IPS-18a (cell line): Measurements from ENCODE around the gene TADA2B.
"Not testable (repeated sequence)": the region's sequence is repeated elsewhere in the genome, so short reads cannot be mapped to it uniquely, and the experiment has no call there.

Experiments
- H3K27ac ChIP-seq: one replicate; pipeline ENCODE4 v1.5.1; 2013; ENCODE audit warnings: low read length
- H3K27me3 ChIP-seq: one replicate; pipeline ENCODE4 v1.6.1; 2013; ENCODE audit warnings: mild to moderate bottlenecking, low read length; ENCODE audit not compliant: control insufficient read depth, insufficient read depth
- H3K36me3 ChIP-seq: one replicate; pipeline ENCODE4 v1.6.1; 2013; ENCODE audit warnings: low read depth, low read length; ENCODE audit not compliant: control insufficient read depth
- H3K4me1 ChIP-seq: one replicate; pipeline ENCODE4 v1.6.1; 2013; ENCODE audit warnings: low read depth, low read length; ENCODE audit not compliant: control insufficient read depth
- H3K4me3 ChIP-seq: one replicate; pipeline ENCODE4 v1.5.1; 2013; ENCODE audit warnings: low read length
- H3K9ac ChIP-seq: one replicate; pipeline ENCODE4 v1.6.1; 2013; ENCODE audit warnings: mild to moderate bottlenecking, low read length, moderate library complexity
- H3K9me3 ChIP-seq: one replicate; pipeline ENCODE4 v1.6.1; 2013; ENCODE audit warnings: low read depth, low read length; ENCODE audit not compliant: control insufficient read depth

The TADA2B gene

DNA sequence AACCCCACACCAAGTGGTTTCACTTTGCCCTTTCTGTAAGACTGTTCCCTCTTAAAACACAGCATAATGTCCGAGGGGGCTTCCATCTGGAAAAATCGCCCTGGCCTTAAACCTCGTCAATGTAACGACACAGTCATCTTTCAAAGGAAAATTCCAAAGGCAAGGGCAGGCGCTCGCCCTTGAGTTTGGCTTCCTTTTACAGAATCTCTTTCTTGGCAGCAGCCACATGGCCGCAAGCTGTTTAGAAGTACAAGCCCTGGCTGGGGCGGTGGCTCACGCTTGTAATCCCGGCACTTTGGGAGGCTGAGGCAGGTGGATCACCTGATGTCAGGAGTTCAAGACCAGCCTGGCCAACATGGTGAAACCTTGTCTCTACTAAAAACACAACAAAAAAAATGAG is 51.7 kb downstream of the TADA2B start:
- Histone ChIP-seq H3K9me3 (no peaks in the 10 kb centered on the region), H3K4me1 (no peaks in the 10 kb centered on the region), H3K9ac (no peak overlapping the region), H3K27me3 (peaks cover 72% of the 10 kb centered on the region), H3K36me3 (no peaks in the 10 kb centered on the region), H3K27ac (no peak overlapping the region), H3K4me3 (no peak overlapping the region)

GRCh38 chr4:7095611-7096155 is 52.5 kb downstream of the TADA2B start:
- H3K9me3 ChIP-seq: no peaks in the 10 kb centered on the region
- no peaks in the 10 kb centered on the region for H3K36me3 ChIP-seq
- H3K4me1 ChIP-seq: no peaks in the 10 kb centered on the region
- H3K4me3 ChIP-seq: no peak overlapping the region
- peaks cover 67% of the 10 kb centered on the region for H3K27me3 ChIP-seq
- no peak overlapping the region for H3K9ac ChIP-seq
- H3K27ac ChIP-seq: no peak overlapping the region

- Histone ChIP-seq H3K4me3 (no peak overlapping the region), H3K9ac (no peak overlapping the region), H3K27me3 (peaks cover 61% of the 10 kb centered on the region), H3K27ac (no peak overlapping the region), H3K9me3 (no peaks in the 10 kb centered on the region), H3K36me3 (no peaks in the 10 kb centered on the region), H3K4me1 (no peaks in the 10 kb centered on the region)
These were observed 53.1 kb downstream of the TADA2B start for GRCh38 chr4:7096236-7096635.

DNA sequence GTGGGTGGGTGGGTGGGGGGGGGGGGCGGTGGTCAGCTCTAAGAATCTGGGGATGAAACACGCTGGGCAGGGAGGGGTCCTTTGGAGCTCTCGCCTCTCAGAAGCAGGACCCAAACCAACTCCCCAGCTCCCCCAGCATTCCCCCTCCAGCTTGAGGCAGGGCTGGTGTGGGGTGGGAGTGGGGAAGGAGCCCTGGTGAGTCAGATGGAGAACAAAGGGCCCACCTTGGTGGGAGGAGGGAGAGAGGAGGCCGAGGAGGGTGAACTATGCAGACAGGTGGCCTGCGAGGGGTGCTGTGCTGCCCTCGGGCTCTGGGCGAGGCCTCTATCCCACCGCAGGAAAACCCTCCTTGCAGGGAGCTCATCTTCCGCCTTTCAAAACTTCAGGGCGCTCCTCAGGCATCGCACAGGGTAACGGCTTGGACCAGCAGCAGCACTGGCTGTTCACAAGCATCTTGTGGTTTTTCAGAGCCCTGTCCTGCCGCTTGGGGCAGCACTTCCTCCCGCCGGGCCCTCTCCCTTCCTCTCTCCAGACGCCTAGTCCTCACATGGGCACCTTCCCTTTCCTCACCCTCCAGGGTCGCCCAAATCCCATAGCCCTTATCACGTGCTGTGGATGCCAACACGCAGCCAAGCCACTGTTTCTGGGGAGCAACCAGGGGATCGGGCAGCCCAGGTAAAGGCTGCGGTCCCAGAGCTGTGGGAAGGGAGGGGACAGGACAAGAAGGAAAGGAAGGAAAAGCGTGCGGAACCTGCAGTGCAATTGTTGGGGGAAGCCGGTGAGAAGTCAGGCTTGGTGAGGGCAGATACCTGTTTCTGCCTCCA is 58.7 kb downstream of the TADA2B start:
- Histone ChIP-seq H3K9me3 (no peaks in the 10 kb centered on the region), H3K27me3 (peaks cover 31% of the 10 kb centered on the region), H3K27ac (no peak overlapping the region), H3K9ac (no peak overlapping the region), H3K36me3 (no peaks in the 10 kb centered on the region), H3K4me3 (no peak overlapping the region), H3K4me1 (peaks cover 5% of the 10 kb centered on the region)

- H3K36me3 ChIP-seq, H3K27ac ChIP-seq, H3K4me1 ChIP-seq, H3K9me3 ChIP-seq, H3K9ac ChIP-seq: not testable (repeated sequence)
- Histone ChIP-seq H3K4me3 (peak overlapping the region; percentile 85), H3K27me3 (peaks cover 28% of the 10 kb centered on the region)
These were observed 59.3 kb downstream of the TADA2B start for GRCh38 chr4:7102516-7102909.

GRCh38 chr4:7103031-7103606 is 59.9 kb downstream of the TADA2B start:
- peaks cover 5% of the 10 kb centered on the region for H3K4me1 ChIP-seq
- no peaks in the 10 kb centered on the region for H3K9me3 ChIP-seq
- H3K4me3 ChIP-seq: peak overlapping the region; percentile 85
- no peak overlapping the region for H3K9ac ChIP-seq
- H3K27ac ChIP-seq: no peak overlapping the region
- H3K27me3 ChIP-seq: peaks cover 26% of the 10 kb centered on the region
- no peaks in the 10 kb centered on the region for H3K36me3 ChIP-seq

DNA sequence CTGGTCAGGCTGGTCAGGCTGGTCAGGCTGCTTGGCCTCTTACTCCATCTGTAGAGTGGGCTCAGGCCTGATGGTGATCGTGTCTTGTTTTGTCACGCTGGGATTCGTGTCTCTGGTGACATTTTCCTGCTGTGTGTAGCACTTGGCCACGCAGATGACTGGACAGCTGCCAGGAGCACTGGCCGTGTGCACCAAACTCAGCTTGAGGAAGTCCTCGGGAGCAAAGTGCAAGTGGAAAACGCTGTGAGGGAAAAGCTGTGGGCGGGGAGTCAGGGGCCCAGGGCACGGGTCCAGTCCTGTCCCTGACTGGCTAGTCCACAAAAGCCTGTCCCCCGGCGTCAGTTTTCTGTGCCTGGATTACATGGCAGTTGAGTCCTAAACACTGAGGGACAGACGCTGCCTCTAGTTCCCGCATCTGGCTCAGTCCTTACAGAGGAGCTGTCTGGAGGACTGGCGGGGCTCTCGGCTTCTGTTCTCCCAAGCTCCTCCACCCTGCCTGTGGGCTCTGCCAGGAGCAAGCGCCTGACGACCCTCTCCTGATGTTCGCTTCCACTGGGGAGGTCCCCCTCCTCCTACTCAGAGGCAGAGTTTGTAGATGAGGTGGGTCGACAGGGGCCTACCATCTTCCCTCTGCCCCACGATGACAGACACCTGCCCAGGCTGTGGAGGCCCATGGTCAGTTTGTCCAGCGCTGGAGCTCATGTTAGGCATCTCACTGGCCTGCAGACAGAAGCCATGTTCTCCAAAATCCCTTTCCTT is 60.6 kb downstream of the TADA2B start:
- Histone ChIP-seq H3K4me3 (peak overlapping the region; percentile 14), H3K9me3 (no peaks in the 10 kb centered on the region), H3K36me3 (no peaks in the 10 kb centered on the region), H3K27ac (no peak overlapping the region), H3K4me1 (peaks cover 5% of the 10 kb centered on the region), H3K9ac (no peak overlapping the region), H3K27me3 (peaks cover 21% of the 10 kb centered on the region)

DNA sequence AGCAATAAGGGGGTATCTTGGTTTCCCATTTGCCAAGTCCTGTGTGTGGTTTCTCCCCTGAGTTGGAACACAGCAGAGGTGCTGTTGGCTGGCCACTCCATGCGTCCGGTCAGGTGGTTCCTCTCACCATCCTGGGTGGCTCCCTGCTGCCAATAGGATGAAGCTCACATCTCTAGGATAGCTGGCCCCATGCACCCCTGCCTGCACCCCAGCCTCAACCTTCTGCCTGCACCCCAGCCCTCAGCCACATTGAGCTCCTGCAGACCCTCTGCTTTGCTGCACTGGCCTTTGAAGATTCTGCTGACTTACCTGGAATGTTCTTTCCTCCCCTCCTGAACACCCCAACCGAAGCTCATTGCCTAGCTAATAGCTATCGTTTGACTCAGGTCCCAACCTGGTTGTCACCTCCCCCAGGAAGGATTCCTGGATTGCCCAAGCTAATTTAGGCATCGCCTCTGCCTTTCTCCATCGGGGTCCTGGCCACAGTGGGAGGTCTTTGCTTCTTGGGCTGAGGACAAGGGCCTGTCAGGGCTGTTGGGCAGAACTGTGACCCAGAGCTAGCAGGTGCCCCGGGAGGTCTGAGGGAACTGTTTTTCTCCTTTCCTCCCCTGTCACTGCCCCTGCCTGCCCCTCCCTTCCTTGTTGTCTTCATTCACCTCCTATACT is 61.3 kb downstream of the TADA2B start:
- H3K4me3 ChIP-seq: no peak overlapping the region
- no peaks in the 10 kb centered on the region for H3K9me3 ChIP-seq
- no peak overlapping the region for H3K9ac ChIP-seq
- H3K27ac ChIP-seq: no peak overlapping the region
- peaks cover 5% of the 10 kb centered on the region for H3K4me1 ChIP-seq
- H3K36me3 ChIP-seq: no peaks in the 10 kb centered on the region
- peaks cover 21% of the 10 kb centered on the region for H3K27me3 ChIP-seq

GRCh38 chr4:7105276-7105675 is 62.1 kb downstream of the TADA2B start:
- no peak overlapping the region for H3K4me3 ChIP-seq
- no peaks in the 10 kb centered on the region for H3K36me3 ChIP-seq
- peaks cover 5% of the 10 kb centered on the region for H3K4me1 ChIP-seq
- no peaks in the 10 kb centered on the region for H3K9me3 ChIP-seq
- no peak overlapping the region for H3K9ac ChIP-seq
- peaks cover 21% of the 10 kb centered on the region for H3K27me3 ChIP-seq
- H3K27ac ChIP-seq: no peak overlapping the region

DNA sequence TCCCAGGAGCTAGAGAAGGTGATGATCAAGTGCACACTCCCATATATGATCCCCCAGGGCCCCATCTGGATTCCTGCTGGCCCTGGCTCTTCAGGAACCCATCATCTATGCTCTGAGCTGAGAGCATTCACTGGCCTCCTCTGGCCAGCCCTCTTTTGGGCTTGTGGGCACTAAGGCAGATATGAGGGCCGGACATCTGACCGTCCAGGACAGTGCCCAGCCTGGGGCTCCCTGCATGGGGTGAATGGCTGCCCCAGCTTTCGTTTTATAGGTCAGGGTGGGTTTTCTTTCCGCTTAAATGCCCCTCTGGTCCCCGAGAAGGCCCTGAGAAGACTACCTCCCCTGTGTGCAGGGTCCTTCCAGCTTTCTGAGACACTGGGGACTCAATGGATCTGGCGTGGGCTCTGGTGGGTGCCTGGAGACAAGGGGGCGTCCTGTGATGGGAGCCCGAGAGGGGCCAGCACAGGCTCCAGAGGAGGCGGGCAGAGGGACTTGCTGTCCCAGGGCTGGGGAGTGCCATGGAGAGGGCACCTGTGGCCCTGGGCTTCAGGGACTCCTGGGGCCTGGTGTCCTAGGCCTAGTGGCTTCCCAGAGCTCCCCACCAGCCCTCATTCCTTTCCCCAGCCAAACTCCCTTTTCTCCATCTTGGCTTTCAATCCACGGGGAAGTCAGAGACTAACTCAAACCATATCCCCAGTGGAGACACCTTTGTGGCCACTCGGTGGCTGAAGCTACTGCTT is 64.2 kb downstream of the TADA2B start:
- Histone ChIP-seq H3K4me3 (no peak overlapping the region), H3K27me3 (peaks cover 18% of the 10 kb centered on the region), H3K36me3 (no peaks in the 10 kb centered on the region), H3K9ac (no peak overlapping the region), H3K4me1 (peaks cover 2% of the 10 kb centered on the region), H3K9me3 (no peaks in the 10 kb centered on the region), H3K27ac (no peak overlapping the region)
